Medulla oblongata (tissue), 1 donor: ENCODE data around the gene MEF2A.
"Not testable (repeated sequence)": the region's sequence is repeated elsewhere in the genome, so short reads cannot be mapped to it uniquely, and the experiment has no call there.

Source experiments
- DNase-seq: peaks from one replicate; pipeline ENCODE4 v3.0.0-alpha.2; 2015; ENCODE audit errors: extremely low spot score

MEF2A gene

DNA sequence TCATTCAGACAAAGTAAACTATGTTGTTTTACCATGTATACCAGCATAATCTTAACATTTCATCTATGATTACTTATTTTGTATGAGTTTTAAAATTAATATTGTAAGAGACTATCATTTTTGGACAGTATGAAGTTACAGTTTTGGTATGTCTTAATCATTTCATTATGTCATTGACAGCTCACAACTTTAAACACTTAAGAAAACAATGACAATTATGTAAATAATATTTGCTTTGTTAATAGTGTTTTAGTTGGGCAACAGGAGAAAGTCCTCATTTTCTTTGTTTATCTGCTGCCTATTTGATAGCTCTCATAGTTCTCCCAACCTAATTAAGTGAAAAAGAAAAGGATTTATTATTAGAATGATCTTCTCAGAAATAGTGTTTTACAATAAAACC is 80.2 kb downstream of the MEF2A start:
- no peak for DNase-seq

DNA sequence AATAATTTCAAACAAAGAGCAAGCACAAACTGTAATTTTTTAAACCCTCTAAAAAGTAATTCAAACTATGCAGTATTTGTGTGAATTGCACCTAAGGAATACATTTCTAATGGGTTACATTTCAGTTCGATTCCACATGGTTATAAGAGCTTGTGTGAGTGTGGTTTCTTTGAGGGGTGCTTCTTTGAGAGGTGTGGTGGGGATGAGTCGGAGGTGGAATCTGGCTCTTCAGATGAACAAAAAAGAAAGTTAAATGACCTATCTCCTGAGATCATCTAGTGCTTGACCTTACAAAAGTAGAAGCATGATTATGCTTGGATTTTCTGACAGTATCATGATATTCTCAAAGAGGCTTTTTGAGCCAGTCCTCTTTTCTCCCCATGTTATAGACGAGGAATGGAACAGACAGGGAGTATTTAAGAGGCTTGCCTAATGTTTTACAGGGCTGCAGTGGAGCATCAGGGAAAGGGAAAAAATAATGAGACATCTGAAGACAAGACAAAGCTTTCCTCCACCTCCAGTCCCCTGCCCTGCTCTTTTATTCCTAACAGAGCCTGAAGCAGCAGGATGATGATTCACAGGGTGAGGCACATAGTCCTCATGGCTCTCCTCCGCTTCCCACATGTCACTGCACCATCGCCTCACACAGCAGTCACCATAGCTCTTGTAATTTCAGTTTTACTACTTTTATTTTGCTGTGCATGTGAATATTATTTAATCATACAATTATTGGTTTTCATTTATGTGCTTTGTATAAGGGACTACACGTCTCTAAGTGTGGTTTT is 85.4 kb downstream of the MEF2A start:
- no peak for DNase-seq

DNA sequence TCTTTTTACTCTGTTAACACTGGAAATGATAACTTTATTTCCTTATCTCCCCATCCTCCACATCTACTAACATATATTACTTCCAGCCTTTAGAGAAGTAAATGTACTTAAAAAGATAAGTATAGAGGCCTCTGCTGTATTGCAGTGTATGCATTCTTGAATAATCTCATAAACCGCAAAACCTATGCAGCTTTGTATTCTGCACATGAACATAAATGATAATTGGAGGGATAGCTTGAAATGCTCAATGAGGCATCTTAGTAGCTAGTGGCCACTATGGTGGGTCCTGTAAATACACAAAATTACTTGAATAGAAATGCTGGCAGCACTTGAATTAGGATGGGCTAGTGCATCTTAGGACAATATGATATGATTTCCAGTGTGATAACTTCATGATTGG is 90.4 kb downstream of the MEF2A start:
- DNase-seq, result no peak

DNA sequence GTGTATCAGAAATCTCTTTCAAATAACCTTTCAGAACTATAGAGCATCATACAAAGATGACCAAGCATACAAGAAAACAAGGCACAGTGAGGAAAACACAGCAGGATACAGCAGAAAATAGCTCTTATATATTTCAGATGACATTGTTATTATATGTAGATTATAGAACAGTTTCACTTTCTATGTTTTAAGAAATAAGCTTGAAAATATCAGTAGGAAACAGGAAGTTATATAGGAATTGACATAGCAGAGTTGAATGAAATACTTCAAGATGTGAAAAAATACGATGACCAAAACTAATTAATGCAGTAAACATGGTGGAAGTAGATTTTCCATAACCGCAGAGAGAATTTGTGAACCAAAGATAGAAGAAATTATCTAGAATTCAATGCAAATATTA is 92.2 kb downstream of the MEF2A start:
- DNase-seq, result no peak

DNA sequence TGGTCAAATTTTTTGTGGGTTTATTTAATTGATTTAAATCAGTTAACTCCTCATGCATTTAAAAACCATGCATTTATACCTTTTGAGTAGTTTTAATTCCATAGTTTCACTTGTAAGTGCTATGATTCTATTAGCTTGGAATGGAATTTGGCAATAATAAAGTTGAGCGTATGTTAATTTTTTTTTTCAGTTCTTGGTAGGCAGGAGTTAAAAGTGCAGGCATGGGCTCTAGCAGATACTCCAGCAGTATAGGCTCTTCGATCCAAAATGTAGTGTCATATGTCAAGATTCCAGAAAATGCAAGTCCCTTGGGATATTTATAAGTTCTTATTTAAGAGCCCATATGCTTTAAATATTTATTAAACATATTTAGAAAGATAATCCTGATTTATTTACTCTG is 97.1 kb downstream of the MEF2A start:
- no peak for DNase-seq

DNA sequence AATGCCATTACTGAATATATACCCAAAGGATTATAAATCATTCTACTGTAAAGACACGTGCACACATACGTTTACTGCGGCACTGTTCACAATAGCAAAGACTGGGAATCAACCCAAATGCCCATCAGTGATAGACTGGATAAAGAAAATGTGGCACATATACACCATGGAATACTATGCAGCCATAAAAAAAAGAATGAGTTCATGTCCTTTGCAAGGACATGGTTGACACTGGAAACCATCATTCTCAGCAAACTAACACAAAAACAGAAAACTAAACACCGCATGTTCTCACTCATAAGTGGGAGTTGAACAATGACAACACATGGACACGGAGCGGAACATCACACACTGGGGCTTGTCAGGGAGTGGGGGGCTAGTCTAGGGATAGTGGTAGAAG is 100.3 kb downstream of the MEF2A start:
- not testable (repeated sequence) for DNase-seq

DNA sequence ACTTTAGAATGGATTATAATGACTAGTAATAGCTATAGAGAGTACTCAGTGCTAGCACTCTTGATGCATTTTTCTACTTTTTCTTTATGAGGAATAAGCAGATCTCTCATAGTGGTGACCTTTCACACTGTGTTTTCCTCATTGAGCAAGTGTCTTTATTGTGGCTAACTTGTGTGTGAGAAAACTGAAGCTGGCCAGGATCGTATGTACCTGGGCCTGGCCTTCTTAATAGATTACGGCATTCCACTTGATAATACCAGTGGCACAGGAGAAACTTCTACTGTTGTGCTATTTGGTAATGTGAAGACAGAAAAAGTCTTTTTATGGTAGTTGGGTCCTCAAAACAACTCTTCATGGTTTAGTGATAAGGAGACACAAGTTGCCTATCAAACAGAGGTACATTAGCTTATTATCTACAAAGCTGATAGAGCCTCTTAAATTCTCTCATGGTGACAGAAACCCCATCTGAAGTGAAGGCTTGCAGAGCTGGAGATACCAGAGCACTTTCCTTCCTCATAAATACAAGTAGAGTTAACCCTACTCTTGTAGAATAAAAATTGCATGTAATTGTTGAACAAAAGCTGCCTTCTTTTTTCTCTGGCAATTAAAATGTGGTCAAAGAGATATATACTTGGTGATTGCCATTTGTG is 102.9 kb downstream of the MEF2A start:
- DNase-seq, result no peak

DNA sequence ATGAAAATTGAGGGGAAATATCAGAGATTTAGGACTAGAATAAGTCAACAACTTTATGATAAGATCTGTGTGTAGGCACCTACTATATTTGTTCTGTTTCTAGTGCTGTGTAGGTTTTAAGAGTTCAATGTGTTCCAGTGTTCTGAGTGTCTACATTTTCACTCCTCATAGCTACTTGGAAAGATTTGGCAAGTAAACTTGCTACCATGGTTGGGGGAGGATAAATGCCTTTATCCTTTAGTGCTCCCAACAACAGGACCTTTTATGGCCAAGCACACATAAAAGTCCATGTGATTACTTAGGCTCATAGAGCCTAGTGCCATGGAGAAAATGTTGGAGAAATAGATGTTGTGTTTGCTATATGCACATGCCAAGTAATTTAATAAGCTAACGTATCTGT is 103.5 kb downstream of the MEF2A start:
- DNase-seq, result peak; percentile 14

DNA sequence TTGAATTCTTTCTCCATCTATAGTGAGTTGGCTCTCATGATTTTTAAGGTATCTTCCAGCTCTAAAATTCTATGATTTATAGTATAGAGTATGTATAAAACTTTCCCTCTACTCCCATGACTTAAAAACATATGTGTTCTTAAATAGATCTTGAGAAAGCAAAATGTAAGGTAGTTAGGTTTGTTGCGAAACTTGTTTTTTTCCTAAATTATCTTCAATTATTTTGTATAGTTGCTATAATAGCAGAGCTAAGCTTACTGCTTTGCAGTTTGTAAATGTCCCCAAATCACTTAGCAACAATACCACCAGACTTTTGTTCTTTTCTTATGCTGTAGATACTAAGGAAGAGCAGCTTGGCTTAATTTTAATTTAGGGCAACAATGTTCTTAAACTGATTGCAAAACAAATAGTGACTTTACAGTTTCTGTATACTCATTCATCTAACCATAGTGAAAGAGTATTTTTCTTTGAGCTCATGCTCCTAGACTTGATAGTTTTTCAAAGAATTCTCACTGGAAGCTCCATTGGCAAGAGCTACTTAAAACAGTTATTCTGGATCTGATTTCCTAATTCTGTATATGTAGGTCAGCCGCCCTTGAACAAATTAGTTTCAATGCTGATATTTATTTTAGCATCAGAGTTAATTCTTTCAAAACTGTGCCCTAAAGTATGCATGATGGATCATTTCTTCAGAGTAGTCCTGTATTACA is 106.3 kb downstream of the MEF2A start:
- no peak for DNase-seq

DNA sequence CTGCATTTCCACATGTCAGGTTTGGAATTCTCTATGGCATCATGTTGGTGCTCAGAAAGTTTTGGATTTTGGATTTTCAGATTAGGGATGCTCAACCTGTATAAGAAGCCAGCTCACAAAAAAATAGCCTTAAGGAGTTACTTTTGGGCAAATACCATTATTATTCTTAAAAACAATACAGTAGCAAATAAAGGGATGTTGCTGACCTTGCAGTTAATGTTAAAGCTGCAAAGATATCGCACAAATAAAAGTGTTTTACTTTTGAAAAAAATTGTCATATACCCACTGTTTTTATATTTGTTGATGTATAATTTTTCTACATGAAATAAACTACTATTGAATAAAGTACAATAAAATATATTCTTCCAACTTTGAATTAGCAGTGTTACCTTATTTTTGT is 107.3 kb downstream of the MEF2A start:
- no peak for DNase-seq

DNA sequence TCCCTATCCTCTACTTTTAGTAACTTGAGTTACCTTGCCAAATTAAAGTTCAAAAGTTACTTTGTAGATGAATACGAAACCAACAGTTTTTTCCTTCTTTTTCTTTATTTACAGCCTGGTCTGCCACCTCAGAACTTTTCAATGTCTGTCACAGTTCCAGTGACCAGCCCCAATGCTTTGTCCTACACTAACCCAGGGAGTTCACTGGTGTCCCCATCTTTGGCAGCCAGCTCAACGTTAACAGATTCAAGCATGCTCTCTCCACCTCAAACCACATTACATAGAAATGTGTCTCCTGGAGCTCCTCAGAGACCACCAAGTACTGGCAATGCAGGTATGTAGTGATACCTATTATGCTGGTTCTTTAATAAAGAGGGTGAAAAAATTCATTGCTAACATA is 108.5 kb downstream of the MEF2A start:
- no peak for DNase-seq

DNA sequence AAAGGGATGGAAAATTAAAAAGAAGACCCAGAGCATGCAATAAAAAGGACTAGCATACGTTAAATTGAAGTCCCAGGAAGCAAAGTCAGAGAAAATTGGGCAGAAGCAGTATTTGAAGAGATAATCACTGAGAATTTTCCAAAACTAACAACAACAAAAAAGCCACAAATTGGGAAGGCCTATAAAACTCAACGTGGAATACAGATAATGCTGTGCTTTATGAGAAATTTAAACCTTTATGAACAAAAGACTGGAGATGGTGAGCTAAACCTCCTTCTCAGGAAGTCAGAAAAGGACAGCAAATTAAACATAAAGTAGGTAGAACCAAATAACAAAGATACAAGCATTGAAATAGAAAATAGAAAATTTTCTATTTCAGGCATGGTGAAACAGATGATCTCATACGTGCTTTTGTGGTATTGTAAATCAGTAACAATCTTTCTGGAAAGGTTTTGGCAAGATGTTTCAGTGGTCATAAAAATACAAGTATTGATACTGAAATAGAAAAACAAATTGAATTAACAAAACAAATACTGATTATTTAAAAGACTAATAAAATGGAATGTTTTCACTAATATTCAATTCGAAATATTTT is 111.9 kb downstream of the MEF2A start:
- no peak for DNase-seq

DNA sequence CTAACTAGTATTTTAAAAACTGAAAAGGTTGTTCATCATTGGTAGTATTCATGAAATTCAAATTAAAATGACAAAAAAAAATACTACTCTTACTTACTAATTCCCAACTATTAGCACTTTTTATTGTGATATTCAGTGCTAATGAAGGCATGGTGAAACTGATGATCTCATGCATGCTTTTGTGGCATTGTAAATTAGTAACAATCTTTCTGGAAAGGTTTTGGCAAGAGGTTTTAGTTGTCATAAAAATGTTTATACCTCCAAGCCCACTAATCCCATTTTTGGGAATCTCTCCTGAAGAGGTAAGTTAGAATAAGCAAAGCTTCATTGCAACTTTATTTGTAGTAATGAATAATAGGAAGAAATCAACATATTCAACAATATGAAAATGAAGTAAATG is 114.5 kb downstream of the MEF2A start:
- DNase-seq, result no peak

DNA sequence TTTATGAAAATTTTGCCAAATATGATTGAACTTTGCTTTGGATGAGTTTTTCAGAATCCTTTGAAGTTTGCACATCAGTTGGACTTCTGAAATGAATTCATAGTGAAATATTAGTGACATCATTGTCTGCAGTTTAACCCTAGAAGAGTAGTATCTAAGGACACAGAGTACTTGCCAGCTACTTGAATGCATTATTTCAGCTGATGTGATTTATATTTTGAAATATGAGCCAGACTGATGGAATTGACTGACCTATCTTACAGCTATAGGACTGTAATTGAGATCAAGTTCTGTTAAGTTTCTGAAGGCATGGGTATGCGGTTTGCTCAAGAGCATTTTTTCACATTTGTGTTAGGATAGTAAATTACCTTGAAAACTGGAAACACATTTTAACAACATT is 116.2 kb downstream of the MEF2A start:
- no peak for DNase-seq

DNA sequence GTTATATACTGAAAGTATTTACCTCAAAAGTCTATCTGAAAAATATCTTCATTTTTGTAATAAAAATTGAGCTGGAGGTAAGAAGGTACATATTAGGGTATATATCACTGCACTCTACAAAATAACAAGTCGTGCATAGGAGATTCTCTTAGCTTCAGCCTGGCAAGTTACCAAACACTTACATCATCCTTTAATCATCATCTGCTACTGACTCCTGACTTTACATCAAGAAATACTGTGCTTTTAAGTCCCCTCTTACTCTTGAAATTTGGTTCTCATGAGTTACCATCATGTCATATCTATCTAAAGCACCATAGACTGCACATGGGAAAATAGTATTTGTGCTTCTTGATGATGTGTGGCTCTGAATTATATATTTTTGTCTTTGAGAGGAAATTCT is 116.7 kb downstream of the MEF2A start:
- DNase-seq, result no peak

DNA sequence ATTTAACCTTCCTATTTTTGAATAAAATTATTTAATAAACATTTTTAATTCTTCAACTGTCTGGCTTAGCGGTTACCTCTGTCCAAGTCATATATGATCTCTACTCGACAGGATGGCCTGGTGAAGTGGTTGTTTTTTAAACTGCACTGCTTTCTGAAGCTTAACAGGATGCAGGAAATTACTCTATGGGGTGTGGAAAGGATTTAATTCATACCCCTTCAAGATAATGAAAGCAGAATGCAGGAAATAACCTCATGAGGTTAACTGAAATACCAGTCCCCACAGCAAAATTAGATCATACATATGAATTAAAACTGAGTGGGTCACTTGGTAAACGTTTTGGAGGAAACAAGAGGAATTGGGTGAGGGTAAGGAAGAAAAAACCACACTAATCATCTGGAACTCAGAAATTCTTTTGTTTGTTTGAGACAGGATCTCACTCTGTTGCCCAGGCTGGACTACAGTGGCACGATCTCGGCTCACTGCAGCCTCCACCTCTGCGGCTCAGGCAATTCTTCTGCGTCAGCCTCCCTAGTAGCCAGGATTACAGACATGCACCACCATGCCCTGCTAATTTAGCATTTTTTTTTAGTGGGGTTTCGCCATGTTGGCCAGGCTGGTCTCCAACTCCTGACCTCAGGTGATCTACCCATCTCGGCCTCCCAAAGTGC is 117.4 kb downstream of the MEF2A start:
- no peak for DNase-seq

DNA sequence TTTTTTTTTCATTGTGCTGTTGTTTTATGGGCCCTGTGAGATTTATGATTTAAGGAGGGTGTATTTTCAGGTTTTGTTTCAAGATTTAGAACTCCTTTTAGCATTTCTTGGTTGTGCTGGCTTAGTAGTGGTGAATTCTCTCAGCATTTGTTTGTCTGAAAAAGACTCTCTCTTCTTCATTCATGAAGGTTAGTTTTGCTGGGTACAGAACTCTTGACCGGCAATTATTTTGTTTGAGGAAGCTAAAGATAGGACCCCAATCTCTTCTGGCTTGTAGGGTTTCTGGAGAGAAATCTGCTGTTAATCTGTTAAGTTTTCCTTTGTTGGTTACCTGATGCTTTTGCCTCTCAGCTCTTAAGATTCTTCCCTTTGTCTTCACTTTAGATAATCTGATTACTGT is 120.5 kb downstream of the MEF2A start:
- DNase-seq, result no peak

DNA sequence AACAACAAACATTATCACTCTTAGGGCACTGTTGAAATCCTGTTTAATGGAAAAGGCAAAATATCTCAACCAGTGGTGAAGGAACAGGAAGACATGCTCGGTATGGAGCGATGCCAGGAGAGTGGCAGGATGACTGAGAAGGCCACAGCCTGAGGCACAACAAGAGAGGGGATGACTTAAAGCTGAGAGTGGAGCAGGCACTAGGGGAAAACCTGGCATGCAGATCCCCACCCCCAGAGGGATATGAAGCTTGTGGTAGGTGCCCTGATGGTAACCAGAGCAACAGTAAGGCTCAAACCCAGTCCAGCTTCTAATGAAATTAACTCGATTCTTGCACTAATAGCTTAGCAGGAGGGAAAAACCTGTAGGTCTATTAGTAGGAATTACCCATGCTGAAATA is 127.0 kb downstream of the MEF2A start:
- no peak for DNase-seq

DNA sequence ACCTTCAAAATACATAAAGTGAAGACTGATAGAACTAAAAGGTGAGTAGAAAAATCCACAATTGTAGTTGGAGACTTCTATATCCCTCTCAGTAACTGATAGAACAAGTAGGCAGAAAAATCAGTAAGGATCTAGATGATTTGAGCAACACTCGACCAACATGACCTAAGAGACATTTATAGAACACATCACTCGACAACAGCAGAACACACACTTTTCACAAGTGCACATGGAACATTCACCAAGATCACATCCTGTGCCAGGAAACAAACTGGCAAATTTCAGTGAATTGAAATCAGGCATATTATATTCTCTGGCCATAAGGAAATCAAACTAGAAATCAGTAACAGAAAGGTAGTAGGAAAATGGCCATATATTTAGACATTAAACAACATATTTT is 130.3 kb downstream of the MEF2A start:
- no peak for DNase-seq

DNA sequence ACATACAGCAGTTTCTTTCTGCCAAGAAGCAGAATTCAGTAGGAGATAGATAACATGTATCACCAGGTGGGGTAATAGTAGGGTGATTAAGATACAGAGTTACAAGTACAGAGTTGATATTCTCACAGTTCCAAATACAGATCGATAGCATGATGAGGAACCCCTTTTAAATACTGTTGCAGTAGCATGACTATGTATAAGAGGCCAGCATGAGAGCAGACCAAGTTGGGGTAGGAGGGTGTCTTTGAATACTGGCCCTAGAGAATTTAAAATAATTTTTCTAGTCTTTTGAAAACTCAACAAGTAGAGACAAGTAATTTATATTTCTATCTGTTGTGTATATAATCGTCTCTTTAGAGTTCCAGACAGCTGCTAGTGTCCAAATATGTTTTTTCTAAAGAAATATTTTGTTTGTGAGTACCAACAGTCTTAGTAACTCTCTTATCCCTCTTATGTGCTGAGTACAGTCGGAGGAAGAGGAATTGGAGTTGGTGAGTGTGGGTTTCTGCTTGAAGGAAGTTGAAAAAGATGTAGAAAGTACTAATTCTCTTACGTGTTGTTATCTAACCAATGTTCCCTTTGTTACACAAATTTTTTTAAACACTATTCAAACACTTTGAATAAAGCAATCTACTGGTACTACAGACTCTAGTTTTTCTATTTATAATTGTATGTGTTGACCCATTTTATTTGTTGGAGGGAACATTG is 137.3 kb downstream of the MEF2A start:
- DNase-seq, result peak; percentile 54
